ENCODE results near the gene CARNS1.
"Not testable (repeated sequence)": the region's sequence is repeated elsewhere in the genome, so short reads cannot be mapped to it uniquely, and the experiment has no call there.

The CARNS1 gene

GRCh38 chr11:67397986-67398660 lies 17.4 kb upstream of the CARNS1 start:
- DNase-seq = no peak

GRCh38 chr11:67398661-67399563 lies 16.6 kb upstream of the CARNS1 start:
- DNase-seq = no peak

- no peak for DNase-seq
Measured at GRCh38 chr11:67400251-67400941, 15.1 kb upstream of the CARNS1 start.

- DNase-seq = no peak
Measured at GRCh38 chr11:67400942-67401494, 14.5 kb upstream of the CARNS1 start.

GRCh38 chr11:67401495-67402191 lies 13.8 kb upstream of the CARNS1 start, which contains the start of gene PPP1CA:
Gene PPP1CA, minus strand, starts transcription at chr11:67401858. Its CDS starts 76 bp downstream, at chr11:67401782.
- DNase-seq = peak; percentile 92

GRCh38 chr11:67402192-67402839 lies 13.2 kb upstream of the CARNS1 start:
- DNase-seq = not testable (repeated sequence)

- not testable (repeated sequence) for DNase-seq
Measured at GRCh38 chr11:67403085-67403484, 12.4 kb upstream of the CARNS1 start.

GRCh38 chr11:67404515-67405195 lies 10.8 kb upstream of the CARNS1 start:
- DNase-seq = no peak

- DNase-seq = no peak
Measured at GRCh38 chr11:67405196-67405567, 10.3 kb upstream of the CARNS1 start.

- no peak for DNase-seq
Measured at GRCh38 chr11:67405688-67406339, 9.7 kb upstream of the CARNS1 start.

- no peak for DNase-seq
Measured at GRCh38 chr11:67406420-67406968, 9.0 kb upstream of the CARNS1 start.

GRCh38 chr11:67406969-67407687 lies 8.3 kb upstream of the CARNS1 start:
- DNase-seq = no peak

- DNase-seq = no peak
Measured at GRCh38 chr11:67407688-67408163, 7.8 kb upstream of the CARNS1 start.

GRCh38 chr11:67408437-67409200 lies 6.9 kb upstream of the CARNS1 start:
- no peak for DNase-seq

GRCh38 chr11:67409261-67409666 lies 6.2 kb upstream of the CARNS1 start:
- no peak for DNase-seq

GRCh38 chr11:67409781-67410368 lies 5.6 kb upstream of the CARNS1 start:
- no peak for DNase-seq

- no peak for DNase-seq
Measured at GRCh38 chr11:67410369-67410831, 5.1 kb upstream of the CARNS1 start.

Measured in NCI-H2107 (cell line).